HG02870 (cell line): ENCODE measurements around the gene MRC1.
"Not testable (repeated sequence)": the region's sequence is repeated elsewhere in the genome, so short reads cannot be mapped to it uniquely, and the experiment has no call there.

Experiments used
- ATAC-seq: cut with Tn5 transposase; IDR thresholded peaks from one replicate; pipeline ENCODE4 v1.9.1; 2021; ENCODE audit warnings: mild to moderate bottlenecking, moderate library complexity; ENCODE audit not compliant: unreplicated experiment

Gene MRC1

GRCh38 chr10:17904564-17904963 is 95.4 kb downstream of the MRC1 start:
- ATAC-seq: no peak

DNA sequence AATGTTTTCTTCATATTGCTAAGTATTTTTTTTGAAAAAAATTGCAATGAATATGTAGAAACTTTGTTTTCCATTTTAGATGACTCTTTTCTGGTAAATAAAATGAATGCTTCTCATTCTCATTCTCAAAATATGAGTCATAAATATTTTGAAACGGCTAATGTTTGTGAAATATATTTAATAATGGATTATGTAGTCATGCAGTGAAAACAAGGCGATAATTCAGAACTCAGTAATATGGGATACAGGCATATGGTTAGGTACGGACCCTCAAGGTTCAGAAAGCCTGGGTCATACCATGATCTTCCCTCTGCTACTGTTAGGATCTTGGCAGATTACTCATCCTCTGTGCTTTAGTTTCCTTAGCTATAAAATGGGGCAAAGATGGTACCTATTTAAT is 96.3 kb downstream of the MRC1 start:
- ATAC-seq: no peak

- no peak for ATAC-seq
These were observed 96.9 kb downstream of the MRC1 start for GRCh38 chr10:17906002-17906401.

DNA sequence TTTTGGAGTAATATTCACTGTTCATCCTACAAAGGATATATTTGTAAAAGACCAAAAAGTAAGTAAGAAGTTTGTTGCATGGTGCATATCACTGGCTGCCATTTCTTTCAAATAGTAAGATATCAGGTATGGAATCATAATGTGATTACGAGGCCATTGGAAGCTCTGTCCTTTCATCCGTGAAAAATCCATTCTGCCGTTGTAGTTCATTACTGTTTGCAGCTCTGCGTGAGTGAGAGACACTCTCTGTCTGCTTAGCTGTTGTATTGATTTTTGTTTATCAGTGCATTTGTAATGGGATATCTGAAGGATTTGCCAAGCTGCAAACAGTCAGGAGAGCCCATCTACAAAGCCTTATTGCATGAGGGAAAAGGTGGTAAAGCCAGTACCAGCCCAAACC is 98.5 kb downstream of the MRC1 start:
- ATAC-seq: no peak

DNA sequence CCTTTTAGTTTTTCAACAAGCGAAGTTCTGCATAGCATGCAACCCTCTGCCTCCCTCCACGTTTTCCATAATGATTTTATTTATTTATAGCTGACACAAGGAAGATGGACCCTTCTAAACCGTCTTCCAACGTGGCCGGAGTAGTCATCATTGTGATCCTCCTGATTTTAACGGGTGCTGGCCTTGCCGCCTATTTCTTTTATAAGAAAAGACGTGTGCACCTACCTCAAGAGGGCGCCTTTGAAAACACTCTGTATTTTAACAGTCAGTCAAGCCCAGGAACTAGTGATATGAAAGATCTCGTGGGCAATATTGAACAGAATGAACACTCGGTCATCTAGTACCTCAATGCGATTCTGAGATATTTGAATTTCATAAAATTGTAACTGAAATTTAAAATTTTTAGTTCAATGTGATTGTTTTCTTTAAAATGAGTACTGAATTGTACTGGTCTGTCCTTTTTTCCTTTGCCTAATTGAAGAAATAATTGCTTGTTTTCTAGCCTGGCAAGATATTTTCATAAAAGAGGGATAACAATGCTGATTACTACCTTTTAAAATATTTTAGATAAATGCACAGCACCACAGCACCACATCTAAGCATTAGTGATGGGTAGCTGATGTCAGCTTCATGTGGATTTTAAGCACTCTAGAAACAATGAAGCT is 101.1 kb downstream of the MRC1 start:
- ATAC-seq: peak; percentile 80

- ATAC-seq: no peak
These were observed 103.6 kb downstream of the MRC1 start for GRCh38 chr10:17912754-17913153.

GRCh38 chr10:17913604-17914003 is 104.5 kb downstream of the MRC1 start:
- ATAC-seq: no peak

DNA sequence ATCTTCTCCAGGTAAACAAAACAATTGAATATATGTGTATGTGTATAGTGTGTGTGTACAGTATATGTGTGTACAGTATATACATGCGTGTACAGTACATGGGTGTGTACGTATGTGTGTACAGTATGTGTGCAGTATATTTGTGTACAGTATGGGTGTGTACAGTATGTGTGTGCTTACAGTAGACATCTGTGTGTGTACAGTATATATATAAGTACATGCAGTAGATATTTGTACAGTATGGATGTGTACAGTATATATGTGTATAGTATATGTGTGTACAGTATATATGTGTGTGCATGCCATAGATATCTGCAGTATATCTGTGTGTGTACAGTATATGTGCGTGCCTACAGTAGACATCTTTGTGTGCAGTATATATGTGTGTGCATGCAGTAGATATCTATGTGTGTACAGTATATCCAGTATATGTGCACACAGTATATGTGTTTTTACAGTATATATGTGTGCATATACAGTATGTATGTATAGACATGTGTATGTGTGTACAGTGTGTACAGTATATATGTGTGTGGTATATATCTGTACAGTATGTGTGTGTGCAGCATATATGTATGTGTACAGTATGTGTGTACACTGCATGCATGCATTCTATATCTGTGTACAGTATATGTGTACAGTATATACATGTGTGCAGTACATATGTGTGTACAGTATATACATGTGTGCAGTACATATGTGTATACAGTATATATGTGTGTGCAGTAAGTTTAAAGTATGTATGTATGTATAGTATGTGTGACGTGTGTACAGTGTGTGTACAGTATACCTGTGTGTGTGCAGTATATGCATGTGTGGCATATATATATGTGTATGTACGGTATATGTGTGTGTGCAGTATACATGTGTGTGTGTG is 105.3 kb downstream of the MRC1 start:
- no peak for ATAC-seq

DNA sequence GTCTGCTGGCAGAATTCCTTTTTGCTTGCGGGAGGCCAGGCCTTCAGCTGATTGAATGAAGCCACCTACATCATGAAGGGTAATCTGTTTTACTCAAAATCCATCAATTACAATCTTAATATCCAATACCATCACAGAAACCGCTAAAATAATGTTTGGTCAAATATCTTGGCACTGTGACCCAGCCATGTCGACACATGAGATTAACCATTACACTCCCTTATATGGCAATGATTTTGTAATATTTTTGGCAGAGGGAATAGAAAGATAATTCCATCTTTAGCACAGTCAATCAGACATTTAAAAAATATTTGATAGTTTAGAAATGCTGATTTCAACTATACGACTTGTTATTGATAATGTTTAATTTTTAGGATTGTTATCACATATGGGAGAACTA is 106.0 kb downstream of the MRC1 start:
- ATAC-seq: no peak

GRCh38 chr10:17918187-17918903 is 109.2 kb downstream of the MRC1 start:
- no peak for ATAC-seq

DNA sequence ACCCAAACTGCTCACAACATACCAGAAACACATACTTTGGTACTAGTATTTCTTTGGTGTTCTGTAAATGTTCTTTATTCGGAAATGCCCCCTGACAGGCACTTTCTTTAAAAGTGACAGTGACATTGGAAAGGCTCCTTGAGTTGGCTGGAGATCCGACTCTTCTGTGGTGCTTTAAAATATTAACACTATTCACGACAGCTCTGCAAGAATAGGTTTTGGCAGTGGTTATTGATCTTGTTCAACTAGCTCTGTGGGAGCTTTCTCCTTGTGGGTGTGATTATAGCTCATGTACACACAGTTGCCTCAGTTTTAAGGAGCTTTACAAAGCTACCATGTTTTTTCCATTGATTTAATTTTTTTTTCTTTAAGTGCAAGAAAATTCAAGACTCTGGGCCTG is 112.2 kb downstream of the MRC1 start:
- ATAC-seq: no peak

DNA sequence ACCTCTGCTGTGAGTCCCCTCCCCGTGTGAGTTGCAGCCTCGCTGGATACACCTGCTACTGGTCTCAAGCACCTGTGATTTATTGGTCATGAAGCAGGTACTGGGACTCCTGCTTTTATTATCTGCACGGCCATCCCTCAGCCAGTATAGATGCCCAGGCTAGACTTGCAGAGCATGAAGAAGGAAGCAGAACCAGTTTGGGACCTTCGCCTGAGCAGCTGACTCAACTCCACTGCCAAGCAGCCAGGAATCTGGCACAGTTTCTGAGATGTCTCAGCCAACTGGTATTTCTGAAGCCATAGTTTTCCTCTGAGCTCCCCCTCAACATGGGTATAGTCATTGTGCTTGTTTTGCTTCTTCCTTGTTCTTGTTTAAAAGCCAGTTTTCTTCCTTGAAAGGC is 114.6 kb downstream of the MRC1 start:
- no peak for ATAC-seq

GRCh38 chr10:17943033-17943745 is 134.0 kb downstream of the MRC1 start:
- no peak for ATAC-seq

DNA sequence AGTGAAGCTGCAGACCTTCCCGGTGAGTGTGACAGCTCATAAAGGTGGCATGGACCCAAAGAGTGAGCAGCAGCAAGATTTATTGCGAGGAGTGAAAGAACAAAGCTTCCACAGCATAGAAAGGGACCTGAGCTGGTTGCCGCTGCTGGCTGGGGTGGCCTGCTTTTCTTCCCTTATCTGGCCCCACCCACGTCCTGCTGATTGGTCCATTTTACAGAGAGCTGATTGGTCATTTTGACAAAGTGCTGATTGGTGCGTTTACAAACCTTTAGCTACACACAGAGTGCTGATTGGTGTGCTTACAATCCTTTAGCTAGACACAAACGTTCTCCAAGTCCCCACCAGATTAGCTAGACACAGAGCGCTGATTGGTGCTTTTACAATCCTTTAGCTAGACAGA is 141.1 kb downstream of the MRC1 start:
- not testable (repeated sequence) for ATAC-seq

- no peak for ATAC-seq
These were observed 141.6 kb downstream of the MRC1 start for GRCh38 chr10:17950726-17951125.

DNA sequence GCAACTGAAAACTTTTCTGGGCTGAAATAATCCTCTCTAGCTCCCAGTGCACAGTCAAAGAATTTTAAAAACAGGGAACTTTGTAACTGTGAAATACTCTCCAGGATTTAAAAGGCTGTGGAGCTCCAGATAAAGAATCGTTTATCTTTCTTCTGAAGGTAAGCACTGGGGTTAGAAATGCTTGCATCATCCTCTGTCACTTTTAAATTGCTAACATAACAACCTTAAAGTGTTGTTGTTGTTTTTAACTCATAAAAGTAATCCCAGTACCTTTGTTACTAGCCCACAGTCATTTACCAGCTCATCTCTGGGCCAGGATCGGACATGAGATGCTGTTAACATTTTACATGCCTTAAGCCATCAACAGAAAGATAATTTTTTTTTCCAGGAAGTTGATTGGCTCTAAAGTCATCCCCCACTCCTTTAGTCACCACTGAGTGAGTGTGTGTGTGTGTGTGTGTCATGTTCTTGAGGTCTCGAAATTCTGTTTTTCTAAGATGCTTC is 142.8 kb downstream of the MRC1 start, which contains the start of gene SLC39A12:
TSS of gene SLC39A12 (plus strand) at position 51 of the 504 bp plus-strand sequence. CDS start 1,359 bp downstream, outside the sequence.
- ATAC-seq: no peak

DNA sequence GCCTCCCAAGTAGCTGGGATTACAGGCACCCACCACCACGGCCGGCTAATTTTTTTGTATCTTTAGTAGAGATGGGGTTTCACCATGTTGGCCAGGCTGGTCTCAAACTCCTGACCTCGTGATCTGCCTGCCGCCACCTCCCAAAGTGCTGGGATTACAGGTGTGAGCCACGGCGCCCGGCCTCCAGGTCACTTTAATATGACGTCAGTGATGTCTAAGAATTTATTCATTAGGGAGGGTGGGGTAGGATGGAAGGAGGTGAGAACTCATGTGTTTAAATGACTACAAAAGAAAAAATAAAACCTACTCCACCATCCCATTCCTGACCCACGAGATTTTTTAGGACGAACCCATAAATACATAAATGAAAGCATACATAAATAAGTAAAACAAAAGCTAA is 145.2 kb downstream of the MRC1 start:
- ATAC-seq: not testable (repeated sequence)

DNA sequence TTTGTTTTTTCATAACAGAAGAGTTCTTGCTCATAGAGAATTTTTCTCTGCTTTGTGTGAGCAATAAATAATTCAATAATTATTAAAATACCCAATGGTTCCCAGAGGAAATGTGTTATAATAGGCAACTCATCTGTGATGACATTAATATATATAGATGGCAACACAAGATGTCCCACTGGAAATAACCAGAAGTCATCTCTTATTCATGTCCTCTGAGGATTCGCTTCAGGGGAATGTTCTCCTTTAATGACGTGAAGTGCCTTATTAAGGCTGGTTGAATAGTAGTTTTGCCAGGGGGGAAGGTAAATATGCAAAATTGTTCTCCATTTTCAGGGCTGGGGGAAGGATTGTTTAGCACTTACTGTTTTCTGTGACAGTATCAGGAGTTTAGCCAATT is 145.7 kb downstream of the MRC1 start:
- ATAC-seq: no peak

DNA sequence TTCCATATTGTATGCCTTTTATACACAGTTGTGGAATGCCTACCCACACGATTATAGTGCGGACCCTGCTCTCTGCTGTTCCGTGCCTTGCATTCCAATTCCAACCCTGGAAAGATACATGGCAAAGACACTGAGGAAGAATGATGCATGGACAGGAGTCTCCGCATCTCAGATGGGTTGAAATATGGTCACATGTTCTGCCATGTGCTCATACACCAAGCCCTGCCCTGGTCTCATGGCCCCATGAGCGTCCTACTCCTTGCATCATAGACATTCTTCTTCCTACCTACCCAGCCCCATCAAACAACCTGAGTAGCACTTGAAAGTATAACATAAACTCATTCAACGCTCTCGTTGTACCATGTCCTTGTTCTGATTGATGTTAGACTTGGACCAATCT is 148.9 kb downstream of the MRC1 start:
- no peak for ATAC-seq

GRCh38 chr10:17959870-17960269 is 150.7 kb downstream of the MRC1 start:
- ATAC-seq: no peak
